NCI-H1436 (cell line): Measurements from ENCODE around the gene SPEN.

Experiments
- DNase-seq: peaks from one replicate; lab custom pipeline; 2025; lab: John Stamatoyannopoulos, UW

The SPEN gene

DNA sequence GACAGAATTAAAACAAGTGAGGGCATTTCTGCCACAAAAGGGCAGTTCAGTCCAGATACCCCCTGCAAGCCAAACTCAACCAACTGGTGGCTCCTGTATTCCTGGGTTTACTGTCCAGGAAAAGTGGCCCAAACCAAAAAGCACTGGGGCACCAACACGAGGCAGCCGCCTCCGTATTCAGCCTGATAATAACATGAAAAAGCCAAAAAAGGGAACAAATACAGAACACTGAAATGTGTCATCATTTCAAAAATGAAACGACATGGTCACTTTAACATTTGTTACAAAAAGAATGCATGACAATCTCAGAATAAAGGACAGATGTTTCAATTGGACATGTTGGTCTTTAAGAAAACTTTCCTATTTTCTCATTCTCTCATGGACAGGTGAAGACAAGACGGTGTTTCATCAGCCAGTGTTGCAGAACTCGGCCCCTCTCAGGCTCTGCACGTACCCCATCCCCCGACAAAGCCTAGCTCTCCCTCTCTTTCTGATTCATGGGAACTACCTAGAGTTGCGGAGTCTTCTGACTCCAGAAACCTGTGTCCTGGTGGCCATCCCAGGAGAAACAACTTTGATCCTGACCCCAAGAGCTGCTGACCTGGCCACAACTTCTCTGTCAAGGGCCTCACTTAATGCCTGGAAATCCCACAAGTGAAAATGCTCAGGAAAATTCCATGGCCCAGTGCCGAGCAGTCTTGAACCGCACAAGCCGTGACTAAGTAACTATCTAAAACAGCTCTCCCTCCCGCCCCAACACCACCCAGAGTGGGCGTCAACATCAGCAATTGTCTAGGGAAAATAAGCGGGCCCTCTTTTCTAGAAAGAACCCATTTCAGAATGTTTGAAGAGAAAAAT is 101.3 kb downstream of the SPEN start:
- DNase-seq = no peak

DNA sequence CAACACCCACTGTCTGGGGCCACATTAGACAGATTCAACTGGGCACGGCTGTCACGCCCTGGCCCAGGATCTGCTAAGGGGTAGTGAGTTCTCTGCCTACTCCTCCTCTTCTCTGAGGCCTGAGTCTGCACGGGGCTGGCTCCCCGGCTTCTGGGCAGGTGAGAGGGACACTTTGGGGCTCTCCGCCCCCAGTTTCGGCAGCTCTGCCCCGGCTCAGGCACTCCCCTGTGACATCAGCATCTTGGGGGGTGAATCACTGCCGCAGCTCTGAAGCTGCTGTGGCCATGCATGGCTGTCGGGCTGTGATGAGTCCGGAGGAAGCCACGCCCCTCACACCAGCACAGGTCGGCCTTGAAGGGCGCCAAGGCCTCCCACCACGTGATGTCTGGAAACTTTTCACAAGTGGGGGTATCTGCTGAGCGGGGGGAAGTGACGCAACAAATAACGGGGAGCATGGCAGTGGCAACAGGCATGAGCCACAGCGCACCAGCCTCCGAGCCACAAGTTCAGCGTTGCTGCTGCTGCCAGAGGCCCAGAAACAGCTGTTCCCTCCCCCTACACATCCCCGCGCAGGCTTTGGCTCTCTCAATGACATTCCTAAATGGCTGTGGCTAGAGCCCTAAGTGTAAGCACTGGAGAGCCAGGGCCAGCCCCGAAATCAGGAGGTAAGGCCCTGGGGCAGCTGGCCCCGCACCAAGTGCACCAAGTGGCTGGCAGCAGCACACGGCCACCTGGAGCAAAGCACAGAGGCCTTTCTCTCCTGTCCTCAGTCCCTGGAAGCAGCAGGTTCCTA is 102.1 kb downstream of the SPEN start:
- no peak for DNase-seq

DNA sequence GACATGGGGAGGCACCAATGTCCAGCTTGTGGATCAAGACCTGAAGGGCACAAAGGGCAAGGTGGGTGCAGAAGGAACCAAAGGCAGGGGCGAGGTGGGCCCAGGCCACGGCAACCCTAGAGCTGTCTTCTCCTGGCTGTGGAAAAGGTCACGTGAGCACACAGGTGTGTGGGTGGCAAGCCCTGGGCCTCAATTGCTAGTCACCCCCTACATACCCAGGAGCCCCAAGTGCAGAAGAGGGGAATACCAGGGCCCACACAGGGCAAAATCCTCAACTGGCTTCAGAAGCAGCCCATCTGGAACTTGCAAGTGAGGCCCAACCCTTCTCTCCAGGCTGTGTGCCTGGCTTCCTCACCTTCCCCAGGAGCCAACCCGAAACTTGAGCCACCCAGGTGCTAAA is 102.8 kb downstream of the SPEN start:
- no peak for DNase-seq

DNA sequence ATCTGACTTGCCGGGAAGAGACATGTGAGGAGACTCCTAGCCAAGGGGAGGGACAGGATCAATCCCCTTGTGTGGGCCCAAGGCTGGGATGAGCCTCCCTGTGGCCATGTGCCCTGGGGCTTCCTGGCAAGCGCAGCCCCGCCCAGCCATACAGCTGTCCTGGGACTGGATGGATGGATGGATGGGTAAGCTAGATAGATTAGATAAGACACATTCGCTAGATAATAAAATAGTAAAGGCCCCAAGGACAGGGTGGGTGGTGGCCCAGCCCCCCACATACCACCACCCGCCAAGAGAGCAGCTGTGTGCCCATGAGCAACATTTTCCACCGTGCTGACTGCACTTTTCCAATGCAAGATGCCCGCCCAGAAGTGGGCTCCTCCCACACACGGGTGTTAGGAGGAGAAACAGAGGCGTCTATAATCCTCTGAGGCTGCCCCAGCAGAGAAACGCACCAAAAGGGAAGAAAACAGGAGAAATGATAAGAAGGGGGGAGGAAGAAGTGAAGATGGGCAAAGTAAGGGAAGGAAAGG is 103.3 kb downstream of the SPEN start:
- DNase-seq = no peak

DNA sequence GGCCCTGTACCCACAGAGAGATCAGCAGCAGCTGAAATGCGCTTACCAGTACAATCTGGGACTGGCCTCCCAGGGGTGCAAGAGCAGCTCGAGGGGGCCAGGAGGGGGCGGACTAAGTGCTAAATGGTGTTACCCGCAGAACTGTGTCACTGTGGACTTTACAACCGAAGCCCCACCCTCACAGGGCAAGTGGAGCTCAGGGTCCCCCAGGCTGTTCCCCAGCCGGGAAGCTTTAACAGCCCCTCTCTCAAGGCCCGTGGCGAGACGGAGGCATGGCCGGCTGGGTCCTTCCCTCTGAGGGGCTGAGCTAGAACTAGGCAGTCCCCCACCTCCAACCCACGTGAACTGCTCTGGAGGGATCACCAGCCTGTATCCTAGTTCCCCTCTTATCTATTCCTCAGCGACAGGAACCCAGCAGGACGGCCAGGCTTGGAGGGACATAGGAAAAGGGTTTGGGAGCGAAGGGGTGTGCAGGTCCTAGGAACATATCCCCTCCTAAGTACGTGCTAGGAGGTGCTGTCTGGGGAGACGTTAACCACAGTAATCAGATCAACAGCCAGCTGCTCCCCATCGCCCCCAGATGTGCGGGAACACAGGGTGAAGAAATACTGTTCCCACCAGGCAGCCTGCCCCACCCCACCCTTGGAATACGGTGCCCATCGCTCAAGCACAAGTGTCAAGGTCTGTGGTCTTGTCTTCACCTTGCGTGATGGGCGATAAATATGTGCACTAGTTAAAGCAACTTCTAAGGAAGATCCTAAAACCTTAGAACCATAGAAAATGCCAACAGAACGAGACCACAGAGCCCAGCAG is 104.0 kb downstream of the SPEN start:
- DNase-seq = no peak

DNA sequence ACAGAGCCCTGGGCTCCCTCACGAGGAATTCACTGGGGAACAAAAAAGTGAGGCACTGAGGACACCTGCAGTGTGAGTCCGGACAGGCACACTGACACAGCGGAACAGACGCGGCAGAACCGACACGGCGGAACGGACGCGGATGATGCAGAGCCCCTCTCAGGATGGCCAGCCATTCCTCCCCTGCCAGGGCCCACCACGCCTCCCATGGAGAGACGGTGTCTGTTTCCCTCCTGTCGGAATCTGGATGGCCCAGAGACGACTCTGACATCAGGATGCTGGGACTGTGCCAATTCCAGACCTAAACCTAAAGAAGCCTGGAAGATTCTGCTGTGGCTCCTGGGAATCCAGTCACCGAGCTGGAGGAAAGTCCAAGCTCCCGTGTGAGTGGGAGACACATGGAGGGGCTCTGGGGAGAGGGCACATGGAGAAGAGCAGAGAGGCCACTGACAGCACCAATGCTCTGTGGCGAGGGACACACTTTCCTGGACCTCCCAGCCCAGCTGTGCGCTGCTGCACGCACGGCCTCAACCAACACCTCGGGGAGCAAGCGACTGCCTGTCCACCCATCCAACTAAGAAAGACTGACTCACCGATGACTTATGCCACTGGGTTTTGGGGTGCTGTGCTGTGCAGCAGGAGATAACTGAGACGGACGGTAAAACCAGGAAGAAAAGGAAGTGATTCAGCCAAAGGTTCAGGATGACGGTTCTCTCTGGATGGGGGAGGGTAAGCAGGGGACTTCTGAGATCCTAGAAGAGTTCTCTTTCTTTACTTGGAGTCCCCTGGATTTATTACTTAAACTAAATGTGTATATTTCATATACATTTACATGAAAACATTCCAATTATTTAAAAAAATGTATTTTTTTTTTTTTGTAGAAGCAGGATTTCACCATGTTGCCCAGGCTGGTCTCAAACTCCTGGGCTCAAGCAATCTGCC is 105.1 kb downstream of the SPEN start:
- DNase-seq = no peak

DNA sequence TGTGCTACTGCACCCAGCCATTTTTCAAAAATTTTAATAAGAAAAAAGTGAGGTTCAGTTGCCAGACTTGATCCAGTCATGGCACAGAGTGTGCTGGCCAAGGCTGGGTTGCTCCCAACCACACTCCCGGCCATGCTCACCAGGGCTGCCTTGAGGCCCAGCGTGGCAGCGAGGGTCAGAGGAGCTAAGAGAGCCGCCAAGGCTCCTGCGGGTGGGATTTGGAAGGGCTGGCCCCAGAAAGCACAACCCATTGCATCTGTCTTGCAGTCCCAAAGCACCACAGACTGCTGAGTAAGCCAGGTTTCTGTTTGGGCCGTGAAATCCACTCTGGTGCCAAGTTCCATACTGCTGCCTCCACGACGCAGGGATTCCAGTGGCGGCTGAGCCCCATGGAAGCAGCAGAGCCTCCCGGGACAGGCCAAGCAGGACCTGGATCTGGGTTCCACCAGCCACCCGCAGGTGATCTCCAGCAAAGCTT is 105.8 kb downstream of the SPEN start:
- DNase-seq = no peak

DNA sequence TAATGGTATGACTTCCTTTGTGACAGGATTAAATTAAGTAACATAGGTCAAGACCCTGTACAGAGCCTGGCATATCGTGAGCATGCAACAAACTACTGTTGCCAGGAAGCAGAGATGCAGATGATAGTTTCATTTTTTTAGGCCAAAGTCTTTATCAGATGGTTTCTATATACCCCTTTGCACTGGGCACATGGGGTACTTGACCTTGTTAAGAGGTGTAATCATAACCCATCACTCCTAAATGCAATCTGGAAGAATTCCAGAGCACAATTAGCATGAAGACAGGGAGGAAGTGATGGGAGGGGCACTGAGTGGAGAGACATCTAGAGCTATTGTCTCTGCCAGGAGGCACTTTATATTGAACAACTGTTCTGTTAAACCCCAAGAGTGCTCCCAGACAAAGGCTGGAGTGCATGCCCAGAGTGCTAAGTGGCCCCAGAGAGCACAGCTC is 106.3 kb downstream of the SPEN start:
- DNase-seq = peak; percentile 93

DNA sequence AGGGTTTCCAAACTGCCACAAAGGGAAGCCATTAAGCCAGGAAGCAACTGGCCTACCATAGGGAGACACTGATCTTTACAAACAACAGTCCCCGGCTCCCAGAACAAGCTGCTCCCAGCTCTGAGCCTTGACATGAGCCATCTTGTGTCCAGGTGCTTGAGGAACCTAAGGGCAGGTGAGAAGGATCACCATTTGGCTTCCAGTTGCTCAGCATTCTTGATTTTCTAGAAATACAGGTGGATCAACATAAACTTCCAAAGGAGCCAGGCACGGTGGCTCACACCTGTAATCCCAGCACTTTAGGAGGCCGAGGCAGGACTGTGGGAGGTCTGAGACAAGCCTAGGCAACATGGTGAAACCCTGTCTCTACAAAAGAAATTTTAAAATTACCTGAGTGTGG is 106.8 kb downstream of the SPEN start:
- no peak for DNase-seq

DNA sequence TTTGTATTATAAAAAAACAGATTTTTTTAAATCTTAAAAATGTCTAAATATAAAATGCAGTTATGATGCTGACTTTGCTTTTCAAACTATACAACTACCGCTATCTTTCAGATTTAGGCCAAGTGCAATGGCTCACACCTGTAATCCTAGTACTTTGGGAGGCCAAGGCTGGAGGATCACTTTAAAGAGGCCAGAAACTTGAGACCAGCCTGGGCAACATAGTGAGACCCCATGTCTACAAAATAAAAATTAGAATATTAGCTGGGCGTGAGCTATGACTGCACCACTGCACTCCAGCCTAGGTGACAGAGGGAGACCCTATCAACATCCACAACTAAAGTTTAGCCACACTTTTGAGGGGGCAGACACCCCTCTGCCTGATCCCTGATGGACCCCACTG is 108.0 kb downstream of the SPEN start:
- DNase-seq = no peak

DNA sequence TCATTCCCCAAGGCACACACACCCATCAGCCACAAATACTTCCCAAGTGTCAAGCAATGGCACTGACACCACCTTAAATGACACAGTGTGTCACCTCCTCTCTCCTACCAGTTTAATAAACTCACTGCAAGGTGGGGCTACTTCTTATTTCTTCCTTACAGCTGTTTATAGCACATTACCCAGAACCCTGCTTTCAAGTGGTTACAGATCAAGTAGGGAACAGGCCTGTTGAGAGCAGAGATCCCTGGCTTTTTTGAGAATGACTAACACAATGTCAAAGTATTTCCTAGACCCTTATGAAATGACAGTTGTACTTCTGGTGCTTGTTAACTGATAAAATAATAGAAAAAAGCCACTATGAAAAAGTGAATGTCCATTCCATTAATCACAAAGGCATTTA is 108.6 kb downstream of the SPEN start:
- no peak for DNase-seq

DNA sequence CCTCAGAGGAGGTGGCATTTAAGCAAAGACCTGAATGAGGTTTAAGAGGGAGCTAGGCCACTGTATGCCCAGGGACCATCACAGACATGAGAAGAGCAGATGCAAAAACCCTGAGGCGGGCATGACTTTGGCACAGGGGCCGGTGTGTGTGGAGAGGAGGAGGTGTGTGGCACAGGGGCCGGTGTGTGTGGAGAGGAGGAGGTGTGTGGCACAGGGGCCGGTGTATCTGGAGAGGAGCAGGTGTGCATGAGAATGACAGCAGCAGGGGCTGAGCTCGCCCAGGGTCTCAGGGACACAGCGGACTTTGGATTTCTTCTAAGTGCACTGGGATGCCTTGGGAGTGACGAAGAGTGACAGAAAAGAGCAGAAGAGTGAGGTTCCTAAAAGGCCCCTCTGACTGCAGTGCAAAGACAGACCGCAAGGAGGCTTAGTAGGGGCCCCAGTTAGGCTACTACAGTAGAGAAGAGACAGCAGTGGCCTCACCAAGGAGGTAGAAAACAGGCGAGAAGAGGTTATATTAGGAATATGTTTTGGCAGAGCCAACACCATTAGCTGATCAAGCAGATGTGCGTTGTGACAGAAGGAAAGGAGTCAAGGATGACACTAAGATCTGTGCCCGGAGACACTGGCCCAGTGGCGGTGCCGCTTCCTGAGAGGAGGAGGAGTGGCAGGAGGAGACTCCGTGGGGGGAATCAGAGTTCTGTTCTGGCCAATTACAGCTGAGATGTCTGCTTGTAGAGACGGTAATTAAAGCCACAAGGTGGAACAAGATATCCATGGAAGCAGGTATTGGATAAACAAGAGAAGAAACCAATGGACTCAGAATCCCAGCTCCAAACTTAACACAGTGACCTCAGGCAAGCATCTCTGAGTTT is 110.0 kb downstream of the SPEN start:
- DNase-seq = no peak

DNA sequence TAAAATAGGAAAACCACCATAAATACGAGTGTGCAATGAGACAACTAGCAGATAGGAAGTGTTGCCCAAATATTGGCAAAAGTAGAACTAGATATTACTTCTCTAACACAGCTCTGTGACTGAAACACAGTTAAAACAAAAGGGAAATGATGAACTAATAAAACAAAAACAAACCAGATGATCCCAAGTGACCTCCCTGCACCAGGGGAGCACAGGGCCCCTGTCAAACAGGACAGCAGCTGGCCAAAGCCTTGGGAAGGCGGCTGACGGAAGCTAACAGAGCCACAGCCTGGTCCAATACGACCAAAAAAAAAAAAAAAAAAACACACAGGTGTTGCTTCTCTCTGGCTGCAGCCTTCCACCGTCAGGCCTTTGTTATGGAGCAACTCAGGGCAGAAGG is 110.6 kb downstream of the SPEN start:
- no peak for DNase-seq

DNA sequence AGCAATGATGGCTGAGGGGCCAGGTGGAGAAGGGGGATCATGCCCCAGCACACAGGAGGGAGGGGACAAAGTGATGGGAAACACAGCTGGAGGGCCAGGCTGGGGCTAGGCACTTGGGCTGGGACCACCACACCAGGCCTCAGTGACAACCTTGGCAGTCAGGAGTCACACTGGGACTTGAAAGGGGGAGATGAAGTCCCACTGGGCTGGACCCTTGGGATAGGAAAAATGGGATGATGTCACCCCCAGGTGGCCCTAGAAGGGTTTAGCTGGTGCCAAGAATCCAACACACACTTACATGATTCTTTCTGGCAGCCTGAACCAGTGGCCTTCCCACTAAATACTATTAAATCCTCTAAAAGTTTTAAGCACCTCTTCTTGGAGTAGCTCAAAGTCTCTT is 111.3 kb downstream of the SPEN start:
- DNase-seq = no peak

DNA sequence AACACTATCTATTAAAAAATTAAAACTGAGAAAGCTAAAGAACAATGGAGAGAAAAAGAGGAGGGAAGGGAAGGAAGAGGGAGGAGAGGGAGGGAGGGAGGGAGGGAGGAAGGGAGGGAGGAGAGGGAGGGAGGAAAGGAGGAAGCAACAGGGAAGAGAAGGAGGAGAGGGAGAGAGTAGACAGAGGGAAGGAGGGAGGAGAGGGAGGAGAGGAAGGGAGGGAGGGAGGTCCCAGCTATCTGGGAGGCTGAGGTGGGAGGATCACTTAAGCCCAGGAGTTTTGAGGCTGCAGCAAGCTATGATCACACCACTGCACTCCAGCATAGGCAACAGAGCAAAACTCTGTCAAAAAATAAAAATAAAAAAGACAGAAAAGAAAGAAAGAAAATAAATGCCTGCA is 111.9 kb downstream of the SPEN start:
- DNase-seq = no peak

DNA sequence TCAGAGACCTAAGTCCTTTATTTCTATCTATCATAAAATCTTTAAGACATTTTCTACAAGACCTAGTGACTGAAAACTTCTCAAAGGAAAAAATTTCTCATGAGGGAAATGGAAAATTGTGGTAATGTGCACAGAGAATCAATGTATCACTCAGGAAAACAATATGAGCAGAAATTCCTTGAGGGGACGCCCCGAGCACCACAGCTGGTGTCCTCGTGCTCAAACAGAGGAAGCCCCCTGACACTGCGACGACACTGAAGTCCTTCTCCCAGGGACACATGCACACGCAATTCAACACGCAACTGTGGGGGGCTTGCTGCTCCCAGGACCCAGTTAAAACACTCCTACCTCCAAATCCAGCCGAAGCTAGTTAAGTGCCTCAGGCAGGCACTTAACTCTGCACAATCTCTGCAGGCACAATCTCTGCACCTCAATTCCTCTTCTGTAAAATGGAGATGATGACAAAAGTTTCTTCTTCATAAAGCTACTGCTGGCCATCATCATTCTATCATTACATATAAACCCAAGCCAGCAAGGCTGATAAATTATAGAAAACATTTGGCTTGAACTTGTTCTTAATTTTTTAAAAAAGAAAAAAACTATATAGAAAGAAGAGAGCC is 112.4 kb downstream of the SPEN start:
- no peak for DNase-seq

DNA sequence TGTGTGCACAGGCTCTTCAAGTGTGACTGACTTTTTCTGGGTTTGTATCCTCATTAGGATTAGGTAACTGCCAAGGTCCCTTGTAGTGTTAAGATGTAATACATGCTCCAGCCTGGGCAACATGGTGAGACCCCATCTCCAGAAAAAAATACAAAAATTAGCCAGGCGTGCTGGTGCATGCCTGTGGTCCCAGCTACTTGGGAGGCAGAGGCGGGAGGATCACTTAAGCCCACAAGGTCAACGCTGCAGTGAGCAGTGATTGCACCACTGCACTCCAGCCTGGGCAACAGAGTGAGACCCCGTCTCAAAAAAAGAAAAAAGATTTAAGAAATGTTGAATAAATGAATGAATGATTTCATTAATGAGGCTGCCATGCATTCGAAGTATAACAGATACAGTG is 113.3 kb downstream of the SPEN start:
- DNase-seq = no peak

DNA sequence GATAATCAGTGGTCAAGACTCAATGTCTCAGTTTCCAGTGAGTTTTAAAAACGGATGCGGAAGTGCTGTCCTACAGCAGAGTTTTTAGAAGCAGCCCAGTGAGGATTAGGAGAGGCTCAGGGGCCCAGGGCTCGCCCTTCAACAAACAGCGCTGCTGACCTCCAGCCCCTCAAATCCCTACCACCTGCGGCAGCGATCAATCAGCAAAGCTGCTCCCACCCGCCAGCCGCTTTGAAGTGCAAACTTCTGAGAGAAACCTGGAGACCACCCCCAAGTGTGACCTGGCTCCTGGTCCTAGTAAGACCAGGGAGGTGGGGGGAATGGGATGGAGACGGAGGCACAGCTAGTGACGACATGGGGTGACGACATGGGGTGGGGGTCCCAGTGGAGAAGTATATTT is 114.0 kb downstream of the SPEN start:
- DNase-seq = no peak

DNA sequence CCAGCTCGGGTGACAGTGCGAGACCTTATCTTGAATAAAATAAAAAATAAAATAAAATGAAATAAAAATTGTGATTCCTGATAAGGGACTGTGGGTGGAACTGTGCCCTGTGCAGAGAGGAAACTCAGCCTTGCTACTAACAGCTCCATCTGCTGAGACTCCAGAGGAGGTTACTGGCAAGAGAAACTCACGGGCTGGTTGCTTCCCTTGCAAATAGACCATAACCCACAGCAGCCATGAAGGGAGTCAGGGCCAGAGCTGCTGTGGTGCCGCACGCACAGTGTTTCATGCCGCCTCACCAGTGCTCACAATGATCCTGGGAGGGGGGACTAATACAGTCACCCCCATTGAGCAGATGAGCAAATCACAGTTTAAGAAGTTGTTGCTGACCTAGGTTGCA is 114.7 kb downstream of the SPEN start:
- no peak for DNase-seq
